ENCODE results near the gene OAF.

GRCh38 chr11:120268686-120269085, 57.9 kb downstream of the OAF start:
- no peak for TF ChIP-seq CTCF (IDR thresholded peaks at IDR 0.05; ENCODE audit: borderline replicate concordance, extremely low read depth, low read length, poor library complexity, severe bottlenecking)
- no peak for TF ChIP-seq EZH2 (IDR thresholded peaks at IDR 0.05; ENCODE audit: borderline replicate concordance, low read depth, low read length, severe bottlenecking)

Data from DND-41 (cell line).